Activated gamma-delta T cell treated with anti-CD3 and anti-CD28 coated beads, Interleukin-2, amount 50 U/mL, for 16 hours (primary cell): ENCODE measurements around the gene LILRB2.
A peak's percentile ranks its signal among the peaks of the same experiment; 100 is the strongest.
"Not testable (repeated sequence)": the region's sequence is repeated elsewhere in the genome, so short reads cannot be mapped to it uniquely, and the experiment has no call there.

Source experiments
- DNase-seq: peaks from one replicate; pipeline ENCODE4 v3.0.0-alpha.2; 2020; ENCODE audit warnings: low read depth

The LILRB2 gene

GRCh38 chr19:54281007-54281728 lies at the start of gene LILRB2:
TSS of gene LILRB2 (minus strand) at chr19:54281110. CDS start at chr19:54280496, 614 bp downstream.
- no peak for DNase-seq

- DNase-seq = no peak
These were observed 48.7 kb upstream of the LILRB2 start for GRCh38 chr19:54329476-54330165.

GRCh38 chr19:54328781-54329180 lies 47.9 kb upstream of the LILRB2 start:
- DNase-seq = not testable (repeated sequence)

GRCh38 chr19:54325631-54326030 lies 44.7 kb upstream of the LILRB2 start:
- no peak for DNase-seq

- DNase-seq = peak; percentile 45
These were observed 44.3 kb upstream of the LILRB2 start for GRCh38 chr19:54325194-54325621.

- DNase-seq = no peak
These were observed 43.2 kb upstream of the LILRB2 start for GRCh38 chr19:54324071-54324470.

- not testable (repeated sequence) for DNase-seq
These were observed 42.0 kb upstream of the LILRB2 start for GRCh38 chr19:54322934-54323333.

- DNase-seq = not testable (repeated sequence)
These were observed 41.4 kb upstream of the LILRB2 start for GRCh38 chr19:54322295-54322694.

GRCh38 chr19:54319892-54320670 lies 39.2 kb upstream of the LILRB2 start:
- no peak for DNase-seq

- DNase-seq = no peak
These were observed 38.1 kb upstream of the LILRB2 start for GRCh38 chr19:54319049-54319448.

- no peak for DNase-seq
These were observed 37.0 kb upstream of the LILRB2 start for GRCh38 chr19:54317965-54318240.

- DNase-seq = no peak
These were observed 36.4 kb upstream of the LILRB2 start for GRCh38 chr19:54317108-54317964.

GRCh38 chr19:54316746-54317107 lies 35.8 kb upstream of the LILRB2 start:
- no peak for DNase-seq

GRCh38 chr19:54315956-54316355 lies 35.0 kb upstream of the LILRB2 start:
- no peak for DNase-seq

- DNase-seq = no peak
These were observed 31.8 kb upstream of the LILRB2 start, which contains the start of gene LILRA5 for GRCh38 chr19:54312436-54313377. TSS of gene LILRA5 (minus strand) at chr19:54313166. CDS start at chr19:54313019, 147 bp downstream.

GRCh38 chr19:54312011-54312410 lies 31.1 kb upstream of the LILRB2 start:
- no peak for DNase-seq

- no peak for DNase-seq
These were observed 30.6 kb upstream of the LILRB2 start for GRCh38 chr19:54311486-54311885.

GRCh38 chr19:54310543-54310942 lies 29.6 kb upstream of the LILRB2 start:
- no peak for DNase-seq

GRCh38 chr19:54309811-54310210 lies 28.9 kb upstream of the LILRB2 start:
- DNase-seq = no peak

- no peak for DNase-seq
These were observed 26.6 kb upstream of the LILRB2 start for GRCh38 chr19:54307389-54308020.
